ENCODE measurements around the gene NAP1L4.

Gene NAP1L4

GRCh38 chr11:3004481-3004880 lies 12.4 kb upstream of the NAP1L4 start:
- TF ChIP-seq CTCF (IDR thresholded peaks at IDR 0.05; ENCODE audit: low read depth, low read length): no peak
- DNase-seq (ENCODE audit: extremely low read depth, low read depth): no peak

- DNase-seq (ENCODE audit: extremely low read depth, low read depth): no peak
- TF ChIP-seq CTCF (IDR thresholded peaks at IDR 0.05; ENCODE audit: low read depth, low read length): no peak
Measured at GRCh38 chr11:3003396-3004231, 11.5 kb upstream of the NAP1L4 start.

GRCh38 chr11:3002871-3003270 lies 10.7 kb upstream of the NAP1L4 start:
- no peak for DNase-seq (ENCODE audit: extremely low read depth, low read depth)
- TF ChIP-seq CTCF (IDR thresholded peaks at IDR 0.05; ENCODE audit: low read depth, low read length): no peak

GRCh38 chr11:3002351-3002861 lies 10.3 kb upstream of the NAP1L4 start:
- TF ChIP-seq CTCF (IDR thresholded peaks at IDR 0.05; ENCODE audit: low read depth, low read length): no peak
- no peak for DNase-seq (ENCODE audit: extremely low read depth, low read depth)

GRCh38 chr11:3001496-3001895 lies 9.4 kb upstream of the NAP1L4 start:
- no peak for TF ChIP-seq CTCF (IDR thresholded peaks at IDR 0.05; ENCODE audit: low read depth, low read length)
- no peak for DNase-seq (ENCODE audit: extremely low read depth, low read depth)

- TF ChIP-seq CTCF (IDR thresholded peaks at IDR 0.05; ENCODE audit: low read depth, low read length): no peak
- no peak for DNase-seq (ENCODE audit: extremely low read depth, low read depth)
Measured at GRCh38 chr11:3000032-3000961, 8.2 kb upstream of the NAP1L4 start.

All from AG09319 (cell line).